ACHN (cell line): ENCODE results near the gene C2orf68.
"Not testable (repeated sequence)": the region's sequence is repeated elsewhere in the genome, so short reads cannot be mapped to it uniquely, and the experiment has no call there.

Source experiments
- DNase-seq: peaks from one replicate; pipeline ENCODE4 v3.0.0-alpha.2; 2015
- in situ Hi-C: cut with HindIII; loops from 2 replicates; pipeline ENCODE4 v1.10.0; 2017; ENCODE audit warnings: low sequenced_read_pairs, low pct_ligation_motif_present, low pct_unique_long_range_greater_than_20kb

The C2orf68 gene

GRCh38 chr2:85642725-85643124 is 30.9 kb upstream of the C2orf68 start:
- in situ Hi-C loops = no loop called here
- no peak for DNase-seq

- DNase-seq = no peak
- in situ Hi-C loops = no loop called here
These were observed 23.8 kb upstream of the C2orf68 start for GRCh38 chr2:85635636-85636035.

GRCh38 chr2:85635011-85635410 is 23.1 kb upstream of the C2orf68 start:
- in situ Hi-C loops = no loop called here
- no peak for DNase-seq

- DNase-seq = no peak
- in situ Hi-C loops = no loop called here
These were observed 19.4 kb upstream of the C2orf68 start for GRCh38 chr2:85631316-85631715.

GRCh38 chr2:85628658-85629057 is 16.8 kb upstream of the C2orf68 start:
- in situ Hi-C loops = no loop called here

GRCh38 chr2:85623991-85624390 is 12.1 kb upstream of the C2orf68 start:
- DNase-seq = no peak
- in situ Hi-C loops = no loop called here

More at GRCh38 chr2:85628658-85629057, 16.8 kb upstream of the C2orf68 start:
- no peak for DNase-seq

GRCh38 chr2:85621338-85621737 is 9.5 kb upstream of the C2orf68 start:
- in situ Hi-C loops = no loop called here

GRCh38 chr2:85619617-85620016 is 7.8 kb upstream of the C2orf68 start:
- in situ Hi-C loops = no loop called here
- no peak for DNase-seq

More at GRCh38 chr2:85621338-85621737, 9.5 kb upstream of the C2orf68 start:
- DNase-seq = no peak

GRCh38 chr2:85617723-85618122 is 5.9 kb upstream of the C2orf68 start:
- DNase-seq, in situ Hi-C loops: not testable (repeated sequence)

GRCh38 chr2:85615413-85615728 is 3.5 kb upstream of the C2orf68 start:
- no peak for DNase-seq
- in situ Hi-C loops = no loop called here

GRCh38 chr2:85614757-85615156 is 2.9 kb upstream of the C2orf68 start:
- DNase-seq, in situ Hi-C loops: not testable (repeated sequence)

- in situ Hi-C loops = no loop called here
- DNase-seq = no peak
These were observed 2.0 kb upstream of the C2orf68 start for GRCh38 chr2:85613717-85614515.

- no peak for DNase-seq
These were observed 605 bp downstream of the C2orf68 start for GRCh38 chr2:85611217-85611704.

GRCh38 chr2:85607268-85608215 is 4.3 kb downstream of the C2orf68 start:
- in situ Hi-C loops = no loop called here
- DNase-seq = no peak

More at GRCh38 chr2:85611217-85611704, 605 bp downstream of the C2orf68 start:
- in situ Hi-C loops = no loop called here

- in situ Hi-C loops = no loop called here
- DNase-seq = no peak
These were observed 5.8 kb downstream of the C2orf68 start for GRCh38 chr2:85606116-85606455.

GRCh38 chr2:85605406-85606115 is 6.3 kb downstream of the C2orf68 start:
- in situ Hi-C loops = no loop called here
- no peak for DNase-seq

- in situ Hi-C loops = no loop called here
- no peak for DNase-seq
These were observed 7.1 kb downstream of the C2orf68 start for GRCh38 chr2:85604568-85605339.

GRCh38 chr2:85604133-85604444 is 7.8 kb downstream of the C2orf68 start:
- in situ Hi-C loops, DNase-seq: not testable (repeated sequence)
